HFFc6 (cell line): ENCODE measurements around the gene SLC26A6. TPM values are rescaled to one million over a fixed set of nuclear protein-coding genes. Genes with fewer than 3 reads are reported as not detected.

Experiments used
- DNase-seq: peaks from one replicate; pipeline ENCODE4 v3.0.0-alpha.2; 2018
- H3K27ac Mint-ChIP-seq: 2 replicates; pipeline ENCODE4 v1.8.0; 2020; ENCODE audit warnings: mild to moderate bottlenecking, mixed read lengths
- H3K27me3 Mint-ChIP-seq: 2 replicates; pipeline ENCODE4 v1.8.0; 2021; ENCODE audit warnings: mild to moderate bottlenecking, moderate library complexity, mixed read lengths; ENCODE audit not compliant: insufficient read depth
- H3K36me3 Mint-ChIP-seq: 2 replicates; pipeline ENCODE4 v1.8.0; 2021; ENCODE audit warnings: low read depth, mixed read lengths
- H3K4me1 Mint-ChIP-seq: 2 replicates; pipeline ENCODE4 v1.8.0; 2020; ENCODE audit warnings: low read depth, mixed read lengths
- H3K4me3 Mint-ChIP-seq: 2 replicates; pipeline ENCODE4 v1.8.0; 2020; ENCODE audit warnings: mild to moderate bottlenecking, moderate library complexity, mixed read lengths
- H3K9me3 Mint-ChIP-seq: 2 replicates; pipeline ENCODE4 v1.8.0; 2020; ENCODE audit warnings: mild to moderate bottlenecking, mixed read lengths
- CTCF ChIP-seq: fragments of 200-600 bp; sonication (generic); IDR thresholded peaks from 2 replicates; pipeline ENCODE4 v1.5.0; 2021; ENCODE audit warnings: antibody characterized with exemption, mild to moderate bottlenecking
- total RNA-seq, 6 experiments: library from RNA; stranded (reverse); fragmentation: NEBNext Ultra II Directional; extraction: Animal tissue kit (Norgen Biotek cat#: 25700); gene quantifications; 2 replicates in 1 of 6; 3 replicates in 5 of 6; pipeline ENCODE4 v1.2.3, GENCODE V29; 2021

SLC26A6 gene
- total RNA-seq, 6 experiments from 2014 or later: 15.1 to 19.6 (median 17.5) TPM

GRCh38 chr3:48599077-48599501 is 36.2 kb downstream of the SLC26A6 start:
- TF ChIP-seq CTCF: no peak
- peaks cover 36% of the 10 kb centered on the region for H3K36me3 Mint-ChIP-seq
- peaks cover 64% of the 10 kb centered on the region for H3K4me1 Mint-ChIP-seq
- H3K27me3 Mint-ChIP-seq: peaks cover 2% of the 10 kb centered on the region
- H3K27ac Mint-ChIP-seq: peak overlapping the region; percentile 93
- DNase-seq: no peak
- H3K4me3 Mint-ChIP-seq: peak overlapping the region; percentile 82
- no peaks in the 10 kb centered on the region for H3K9me3 Mint-ChIP-seq

- H3K4me3 Mint-ChIP-seq: peak overlapping the region; percentile 82
- peak; percentile 59 for TF ChIP-seq CTCF
- H3K9me3 Mint-ChIP-seq: no peaks in the 10 kb centered on the region
- H3K4me1 Mint-ChIP-seq: peaks cover 70% of the 10 kb centered on the region
- peak; percentile 98 for DNase-seq
- H3K36me3 Mint-ChIP-seq: peaks cover 36% of the 10 kb centered on the region
- H3K27ac Mint-ChIP-seq: peak overlapping the region; percentile 93
- H3K27me3 Mint-ChIP-seq: peaks cover 2% of the 10 kb centered on the region
These were observed 36.8 kb downstream of the SLC26A6 start for GRCh38 chr3:48598323-48599076.

- peak overlapping the region; percentile 93 for H3K27ac Mint-ChIP-seq
- no peak for TF ChIP-seq CTCF
These were observed 37.9 kb downstream of the SLC26A6 start for GRCh38 chr3:48597408-48597800.

GRCh38 chr3:48596676-48597407 is 38.4 kb downstream of the SLC26A6 start:
- H3K9me3 Mint-ChIP-seq: no peaks in the 10 kb centered on the region
- H3K27me3 Mint-ChIP-seq: peaks cover 2% of the 10 kb centered on the region
- peaks cover 30% of the 10 kb centered on the region for H3K36me3 Mint-ChIP-seq
- TF ChIP-seq CTCF: no peak
- DNase-seq: no peak
- H3K27ac Mint-ChIP-seq: peak overlapping the region; percentile 93
- 0 out of 2 replicates have a peak overlapping the region, but pooled peaks have one; percentile 34 for H3K4me3 Mint-ChIP-seq
- H3K4me1 Mint-ChIP-seq: peaks cover 80% of the 10 kb centered on the region

More at GRCh38 chr3:48597408-48597800, 37.9 kb downstream of the SLC26A6 start:
- peaks cover 34% of the 10 kb centered on the region for H3K36me3 Mint-ChIP-seq
- DNase-seq: no peak
- peaks cover 80% of the 10 kb centered on the region for H3K4me1 Mint-ChIP-seq
- H3K4me3 Mint-ChIP-seq: 0 out of 2 replicates have a peak overlapping the region, but pooled peaks have one; percentile 34
- no peaks in the 10 kb centered on the region for H3K9me3 Mint-ChIP-seq
- H3K27me3 Mint-ChIP-seq: peaks cover 2% of the 10 kb centered on the region

GRCh38 chr3:48596157-48596556 is 39.1 kb downstream of the SLC26A6 start:
- peaks cover 2% of the 10 kb centered on the region for H3K27me3 Mint-ChIP-seq
- TF ChIP-seq CTCF: no peak
- no peaks in the 10 kb centered on the region for H3K9me3 Mint-ChIP-seq
- peaks cover 30% of the 10 kb centered on the region for H3K36me3 Mint-ChIP-seq
- peak overlapping the region; percentile 90 for H3K4me3 Mint-ChIP-seq
- no peak for DNase-seq
- peak overlapping the region; percentile 93 for H3K27ac Mint-ChIP-seq
- H3K4me1 Mint-ChIP-seq: peaks cover 81% of the 10 kb centered on the region
